NCI-H82 treated with DMSO at 0.1 percent for 48 hours (cell line): ENCODE measurements around the gene CUL1.

Experiments used
- DNase-seq: peaks from one replicate; lab custom pipeline; 2025; ENCODE audit not compliant: unreplicated experiment; lab: John Stamatoyannopoulos, UW

Gene CUL1

DNA sequence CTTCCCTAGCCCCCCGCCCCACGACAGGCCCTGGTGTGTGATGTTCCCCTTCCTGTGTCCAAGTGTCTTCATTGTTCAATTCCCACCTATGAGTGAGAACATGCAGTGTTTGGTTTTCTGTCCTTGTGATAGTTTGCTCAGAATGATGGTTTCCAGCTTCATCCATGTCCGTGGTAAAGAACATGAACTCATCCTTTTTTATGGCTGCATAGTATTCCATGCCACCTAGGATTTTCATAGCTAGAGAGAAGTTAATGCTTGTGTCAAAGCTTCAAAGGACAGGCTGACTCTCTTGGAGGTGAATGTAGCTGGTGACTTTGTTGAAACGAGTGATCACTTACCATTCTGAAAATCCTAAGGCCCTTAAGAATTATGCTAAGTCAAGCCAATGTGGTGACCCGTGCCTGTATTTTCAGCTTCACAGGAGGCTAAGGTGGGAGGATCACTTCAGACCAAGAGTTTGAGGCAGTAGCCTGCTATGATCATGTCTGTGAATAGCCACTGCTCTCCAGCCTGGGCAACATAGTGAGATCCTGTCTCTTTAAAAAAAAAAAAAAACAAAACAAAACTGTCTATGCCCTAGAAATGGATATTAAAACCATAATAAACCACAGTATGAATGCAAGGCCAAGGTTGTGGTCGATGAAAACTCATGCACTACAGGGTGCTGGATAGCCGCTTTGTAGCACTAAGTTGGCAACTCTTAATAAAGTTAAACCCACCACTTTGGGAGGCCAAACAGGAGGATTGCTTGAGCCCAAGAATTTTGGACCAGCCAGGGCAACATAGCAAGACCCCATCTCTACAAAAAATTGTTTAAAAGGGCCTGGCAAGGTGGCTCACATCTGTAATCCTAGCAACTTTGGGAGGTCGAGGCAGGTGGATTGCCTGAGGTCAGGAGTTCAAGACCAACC is 52.0 kb downstream of the CUL1 start:
- no peak for DNase-seq

DNA sequence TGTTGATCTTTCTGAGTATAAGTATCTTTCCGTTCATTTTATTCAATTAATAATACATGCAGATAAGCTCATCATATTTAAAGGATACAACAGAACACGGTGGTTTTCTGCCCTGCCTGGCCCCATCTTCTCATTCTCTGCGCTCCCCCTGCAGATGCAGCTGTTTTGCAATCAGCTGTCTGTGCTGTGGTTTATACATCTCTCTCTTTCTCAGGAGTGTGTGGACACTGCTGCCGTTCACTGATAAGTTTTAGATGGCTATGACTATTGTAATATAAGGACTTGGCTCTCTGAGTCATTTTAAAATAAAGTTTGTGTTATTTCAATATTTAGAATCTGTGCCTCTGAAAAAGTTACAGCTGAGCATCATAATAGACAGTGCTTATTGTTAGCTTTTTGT is 54.5 kb downstream of the CUL1 start:
- no peak for DNase-seq

- no peak for DNase-seq
Measured at GRCh38 chr7:148754912-148755311, 56.2 kb downstream of the CUL1 start.

GRCh38 chr7:148761499-148762278 is 63.0 kb downstream of the CUL1 start:
- DNase-seq: no peak

DNA sequence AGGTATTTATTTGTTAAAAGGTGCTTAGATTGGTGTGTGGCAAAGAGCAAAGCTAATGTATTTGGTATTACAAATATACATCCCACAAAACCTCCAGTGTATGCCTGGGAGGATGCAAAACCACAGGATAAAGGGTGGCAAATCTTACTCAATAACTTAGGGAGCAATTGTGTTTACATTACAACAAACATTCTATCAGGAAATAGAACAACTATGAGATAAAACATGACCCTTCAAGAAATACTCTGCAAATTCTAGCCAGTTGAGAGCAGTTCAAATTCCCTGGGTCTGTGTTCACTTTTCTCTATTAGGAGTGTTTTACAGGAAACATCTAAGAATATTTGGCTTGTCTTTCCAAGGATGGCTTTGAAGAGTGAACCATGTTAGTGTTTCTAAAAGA is 64.9 kb downstream of the CUL1 start:
- no peak for DNase-seq

GRCh38 chr7:148770004-148770403 is 71.3 kb downstream of the CUL1 start:
- no peak for DNase-seq

GRCh38 chr7:148772297-148773089 is 73.8 kb downstream of the CUL1 start:
- DNase-seq: no peak

- DNase-seq: no peak
Measured at GRCh38 chr7:148773334-148773733, 74.6 kb downstream of the CUL1 start.

DNA sequence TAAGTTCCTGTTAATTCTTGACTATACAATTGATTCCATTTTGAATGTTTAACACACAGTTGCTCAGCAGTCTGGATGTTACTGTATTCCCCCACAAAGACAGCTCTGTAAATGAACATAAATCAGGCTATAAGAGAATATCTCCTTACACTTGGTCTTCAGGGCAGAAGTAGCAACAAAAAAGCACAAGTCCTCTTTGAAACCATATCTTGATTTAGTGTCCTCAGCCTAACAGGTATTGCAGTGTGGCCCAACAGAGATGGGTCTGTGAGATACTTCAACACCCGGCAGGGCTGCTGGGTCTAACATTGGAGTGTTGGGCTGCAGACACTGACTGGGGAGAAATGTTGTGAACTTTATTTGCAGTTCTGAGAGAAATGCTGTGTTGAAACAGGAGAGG is 75.8 kb downstream of the CUL1 start:
- no peak for DNase-seq

- DNase-seq: no peak
Measured at GRCh38 chr7:148782757-148783456, 84.2 kb downstream of the CUL1 start.

DNA sequence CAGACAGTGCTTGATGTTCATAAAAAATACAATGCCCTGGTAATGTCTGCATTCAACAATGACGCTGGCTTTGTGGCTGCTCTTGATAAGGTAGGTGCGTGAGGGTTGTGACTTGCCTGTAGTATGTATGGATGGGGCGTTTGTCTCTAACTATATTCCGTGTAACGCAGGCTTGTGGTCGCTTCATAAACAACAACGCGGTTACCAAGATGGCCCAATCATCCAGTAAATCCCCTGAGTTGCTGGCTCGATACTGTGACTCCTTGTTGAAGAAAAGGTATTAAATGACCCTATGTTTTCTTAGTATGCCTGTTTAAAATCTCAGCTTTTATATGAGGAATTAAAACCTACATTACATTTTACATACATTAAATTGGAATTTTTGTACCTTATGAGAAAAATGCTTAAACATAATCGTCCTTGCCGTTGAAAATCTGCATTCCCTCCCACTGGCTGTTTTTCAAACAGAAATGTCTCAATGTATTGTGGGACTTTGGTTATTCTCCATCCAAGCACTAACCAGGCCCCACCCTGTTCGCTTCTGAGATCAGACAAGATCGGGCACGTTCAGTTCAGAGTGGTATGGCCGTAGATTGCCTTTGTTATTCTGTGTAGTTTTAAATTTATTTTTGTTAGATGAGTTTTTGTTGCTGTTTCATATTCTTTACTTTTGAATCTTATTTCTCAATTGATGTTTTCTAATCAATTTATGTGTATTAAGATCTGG is 85.3 kb downstream of the CUL1 start:
- DNase-seq: no peak

GRCh38 chr7:148787571-148788295 is 89.0 kb downstream of the CUL1 start:
- DNase-seq: no peak

- no peak for DNase-seq
Measured at GRCh38 chr7:148789220-148789619, 90.5 kb downstream of the CUL1 start.

- DNase-seq: no peak
Measured at GRCh38 chr7:148790131-148790726, 91.5 kb downstream of the CUL1 start.

GRCh38 chr7:148790850-148791249 is 92.1 kb downstream of the CUL1 start:
- DNase-seq: no peak

- no peak for DNase-seq
Measured at GRCh38 chr7:148791546-148791945, 92.8 kb downstream of the CUL1 start.

DNA sequence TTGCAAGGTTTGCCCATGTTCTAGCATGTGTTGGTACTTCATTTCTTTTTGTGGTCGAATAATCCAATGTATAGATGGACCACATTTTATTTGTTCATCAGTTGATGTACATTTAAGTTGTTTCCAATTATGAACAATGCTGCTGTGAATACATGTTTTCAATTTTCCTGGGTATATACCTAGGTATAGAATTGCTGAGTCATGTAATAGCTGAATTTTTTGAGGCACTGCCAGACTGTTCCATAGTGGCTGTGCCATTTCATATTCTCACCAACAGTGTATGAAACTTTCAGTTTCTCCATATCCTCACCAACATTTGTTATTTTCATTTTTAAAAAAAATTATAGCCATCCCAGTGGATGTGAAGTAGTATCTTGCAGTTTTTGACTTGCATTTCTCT is 94.9 kb downstream of the CUL1 start:
- DNase-seq: no peak

- no peak for DNase-seq
Measured at GRCh38 chr7:148794476-148794875, 95.8 kb downstream of the CUL1 start.

DNA sequence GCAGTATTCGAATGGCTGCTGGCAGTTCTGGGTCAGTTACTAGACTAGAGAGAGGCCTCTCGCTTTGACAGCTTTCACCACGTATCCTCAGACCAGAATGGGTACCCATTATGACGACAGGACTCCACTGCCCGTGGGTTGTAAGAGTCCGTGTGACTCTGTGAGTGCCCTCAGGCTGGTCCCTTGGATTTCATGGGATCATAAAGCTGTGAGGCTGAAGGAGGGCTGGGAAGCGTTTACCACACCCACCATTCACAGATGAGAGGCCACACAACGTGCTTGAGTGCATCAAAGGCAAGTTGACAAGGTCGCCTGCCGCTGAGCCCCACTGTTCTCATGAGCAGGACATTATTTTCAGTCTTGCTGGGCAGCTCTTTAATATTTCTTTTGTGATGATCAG is 98.1 kb downstream of the CUL1 start:
- no peak for DNase-seq
